ENCODE results near the gene ANKRD42. TPM values are rescaled to one million over a fixed set of nuclear protein-coding genes. Genes with fewer than 3 reads are reported as not detected.

The ANKRD42 gene
- total RNA-seq, 1 donor from 2014 or later = 2.2 TPM

- no peak for TF ChIP-seq CTCF (IDR thresholded peaks at IDR 0.05; ENCODE audit: partially characterized antibody, unreplicated experiment)
- peaks cover 3% of the 10 kb centered on the region for H3K9me3 Mint-ChIP-seq (ENCODE audit: unreplicated experiment)
- H3K4me3 Mint-ChIP-seq (ENCODE audit: unreplicated experiment) = peak overlapping the region; percentile 99
- no peaks in the 10 kb centered on the region for H3K36me3 Mint-ChIP-seq (ENCODE audit: unreplicated experiment)
- peak; percentile 52 for DNase-seq
- H3K27me3 Mint-ChIP-seq (ENCODE audit: unreplicated experiment) = peaks cover 3% of the 10 kb centered on the region
- H3K4me1 Mint-ChIP-seq (ENCODE audit: low read depth, unreplicated experiment) = peaks cover 15% of the 10 kb centered on the region
- peak overlapping the region; percentile 99 for H3K27ac Mint-ChIP-seq (ENCODE audit: unreplicated experiment)
Observed at GRCh38 chr11:83157594-83158356, 35.7 kb upstream of the ANKRD42 start.

GRCh38 chr11:83158357-83158786, 35.1 kb upstream of the ANKRD42 start:
- peaks cover 3% of the 10 kb centered on the region for H3K9me3 Mint-ChIP-seq (ENCODE audit: unreplicated experiment)
- no peaks in the 10 kb centered on the region for H3K36me3 Mint-ChIP-seq (ENCODE audit: unreplicated experiment)
- H3K27ac Mint-ChIP-seq (ENCODE audit: unreplicated experiment) = peak overlapping the region; percentile 57
- H3K4me3 Mint-ChIP-seq (ENCODE audit: unreplicated experiment) = peak overlapping the region; percentile 99
- TF ChIP-seq CTCF (IDR thresholded peaks at IDR 0.05; ENCODE audit: partially characterized antibody, unreplicated experiment) = no peak
- no peak for DNase-seq
- peaks cover 15% of the 10 kb centered on the region for H3K4me1 Mint-ChIP-seq (ENCODE audit: low read depth, unreplicated experiment)
- peaks cover 3% of the 10 kb centered on the region for H3K27me3 Mint-ChIP-seq (ENCODE audit: unreplicated experiment)

GRCh38 chr11:83158965-83159901, 34.3 kb upstream of the ANKRD42 start:
- TF ChIP-seq CTCF (IDR thresholded peaks at IDR 0.05; ENCODE audit: partially characterized antibody, unreplicated experiment) = no peak
- Mint-ChIP-seq H3K27ac (ENCODE audit: unreplicated experiment) (no peak overlapping the region), H3K9me3 (ENCODE audit: unreplicated experiment) (peaks cover 3% of the 10 kb centered on the region), H3K4me3 (ENCODE audit: unreplicated experiment) (peak overlapping the region; percentile 99), H3K36me3 (ENCODE audit: unreplicated experiment) (no peaks in the 10 kb centered on the region), H3K27me3 (ENCODE audit: unreplicated experiment) (peaks cover 3% of the 10 kb centered on the region), H3K4me1 (ENCODE audit: low read depth, unreplicated experiment) (peaks cover 15% of the 10 kb centered on the region)
- DNase-seq = no peak

- H3K9me3 Mint-ChIP-seq (ENCODE audit: unreplicated experiment) = peaks cover 3% of the 10 kb centered on the region
Observed at GRCh38 chr11:83159902-83160865, 33.3 kb upstream of the ANKRD42 start.

More at GRCh38 chr11:83159902-83160865, 33.3 kb upstream of the ANKRD42 start:
- DNase-seq = no peak
- TF ChIP-seq CTCF (IDR thresholded peaks at IDR 0.05; ENCODE audit: partially characterized antibody, unreplicated experiment) = no peak
- Mint-ChIP-seq H3K36me3 (ENCODE audit: unreplicated experiment) (no peaks in the 10 kb centered on the region), H3K27ac (ENCODE audit: unreplicated experiment) (no peak overlapping the region), H3K27me3 (ENCODE audit: unreplicated experiment) (peaks cover 3% of the 10 kb centered on the region), H3K4me3 (ENCODE audit: unreplicated experiment) (peak overlapping the region; percentile 99), H3K4me1 (ENCODE audit: low read depth, unreplicated experiment) (peaks cover 15% of the 10 kb centered on the region)

Measured in glutamatergic neuron (in vitro differentiated cells).